Activated naive CD8-positive, alpha-beta T cell treated with anti-CD3 and anti-CD28 coated beads, Interleukin-2, amount 10 ng/mL, durations not matched to agents 7 days and 5 days (primary cell): Measurements from ENCODE around the gene COPB2. TPM values are rescaled to one million over a fixed set of nuclear protein-coding genes. Genes with fewer than 3 reads are reported as not detected.

Experiments
- ATAC-seq: fragments of 150-1000 bp; cut with Tn5 transposase; one replicate; pipeline ENCODE4 v1.10.0; 2021; ENCODE audit warnings: low read depth, moderate library complexity
- POLR2A ChIA-PET: fragments of 350-600 bp; sonication (Branson Sonifier 250); formaldehyde crosslinking; loops from one replicate; lab custom pipeline; 2021; ENCODE audit warnings: antibody characterized with exemption; lab: Charles Lee
- DNase-seq: peaks from one replicate; pipeline ENCODE4 v3.0.0; 2021
- H3K27ac Mint-ChIP-seq: one replicate; pipeline ENCODE4 v1.8.0; 2022; ENCODE audit warnings: mild to moderate bottlenecking, mixed read lengths
- H3K27me3 Mint-ChIP-seq: one replicate; pipeline ENCODE4 v1.8.0; 2022; ENCODE audit warnings: mild to moderate bottlenecking, moderate library complexity, mixed read lengths
- H3K36me3 Mint-ChIP-seq: one replicate; pipeline ENCODE4 v1.8.0; 2021; ENCODE audit warnings: mild to moderate bottlenecking, mixed read lengths
- H3K4me1 Mint-ChIP-seq: one replicate; pipeline ENCODE4 v1.8.0; 2021; ENCODE audit warnings: mixed read lengths
- H3K4me3 Mint-ChIP-seq: one replicate; pipeline ENCODE4 v1.8.0; 2022; ENCODE audit warnings: mild to moderate bottlenecking, moderate library complexity, mixed read lengths
- H3K9me3 Mint-ChIP-seq: one replicate; pipeline ENCODE4 v1.8.0; 2021; ENCODE audit warnings: mixed read lengths
- total RNA-seq, 2 experiments: library from RNA; stranded (reverse); gene quantifications; one replicate each; pipeline ENCODE4 v1.2.3, GENCODE V29; 2021

The COPB2 gene
- total RNA-seq, 2 experiments from 2014 or later = 83.0 to 86.9 TPM

DNA sequence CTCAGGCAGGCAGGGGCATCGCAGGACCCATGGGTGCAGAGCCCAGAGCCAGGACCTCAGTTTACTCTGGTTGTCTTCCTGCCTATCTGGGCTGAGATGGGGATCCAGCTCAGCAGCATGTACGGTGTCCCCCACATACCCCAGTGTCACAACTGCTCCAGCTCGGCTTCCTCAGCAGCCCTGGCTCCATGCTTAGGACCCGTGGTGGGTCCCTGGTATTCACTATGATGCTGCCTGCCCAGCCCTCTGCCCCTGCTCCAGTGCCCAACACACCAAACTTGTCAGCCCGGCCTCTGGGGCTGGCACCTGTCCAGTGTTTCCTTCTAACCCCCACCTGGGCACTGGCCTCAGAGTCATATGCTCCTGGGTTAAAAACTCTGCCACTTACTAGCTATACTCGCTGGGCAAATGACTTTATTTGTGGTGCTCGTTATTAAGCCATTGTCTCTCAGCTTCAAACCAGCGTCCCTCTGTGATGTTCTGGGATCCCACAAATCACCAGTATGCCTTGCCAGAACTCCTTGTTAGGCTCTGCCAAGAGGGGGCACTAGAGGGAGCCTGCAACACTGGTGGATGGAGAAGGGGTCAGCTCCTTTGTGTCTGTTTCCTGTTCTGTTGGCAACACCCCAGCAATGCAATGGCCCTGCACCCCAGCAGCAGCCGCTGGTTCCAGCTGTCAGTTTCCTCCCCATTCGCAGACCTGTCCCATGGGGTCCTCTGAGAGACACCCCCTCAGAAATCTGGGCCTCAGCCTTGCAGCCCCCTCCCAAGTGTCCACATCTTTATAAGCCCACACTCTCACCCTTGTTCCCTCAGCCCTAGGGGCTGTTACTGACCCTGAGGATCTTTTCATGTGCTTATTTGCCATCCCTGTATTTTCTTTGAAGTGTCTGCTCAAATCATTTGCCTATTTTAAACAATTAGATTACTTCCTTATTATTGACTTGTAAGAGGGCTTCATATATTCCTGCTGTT is 69.7 kb downstream of the COPB2 start:
- DNase-seq = no peak
- no peaks in the 10 kb centered on the region for H3K9me3 Mint-ChIP-seq
- H3K4me1 Mint-ChIP-seq = peaks cover 2% of the 10 kb centered on the region
- no peak overlapping the region for H3K4me3 Mint-ChIP-seq
- POLR2A ChIA-PET = no interaction called here
- H3K27me3 Mint-ChIP-seq = peaks cover 10% of the 10 kb centered on the region
- no peak for ATAC-seq
- H3K36me3 Mint-ChIP-seq = no peaks in the 10 kb centered on the region
- H3K27ac Mint-ChIP-seq = no peak overlapping the region

GRCh38 chr3:139318826-139319225 is 70.6 kb downstream of the COPB2 start:
- POLR2A ChIA-PET = no interaction called here
- Mint-ChIP-seq H3K27me3 (peaks cover 14% of the 10 kb centered on the region), H3K4me1 (peaks cover 2% of the 10 kb centered on the region), H3K27ac (no peak overlapping the region), H3K4me3 (no peak overlapping the region), H3K36me3 (no peaks in the 10 kb centered on the region), H3K9me3 (no peaks in the 10 kb centered on the region)
- ATAC-seq (no peak), DNase-seq (no peak)

GRCh38 chr3:139318431-139318816 is 71.0 kb downstream of the COPB2 start:
- no peak for DNase-seq
- H3K36me3 Mint-ChIP-seq = no peaks in the 10 kb centered on the region
- no peak overlapping the region for H3K4me3 Mint-ChIP-seq
- H3K27ac Mint-ChIP-seq = no peak overlapping the region
- H3K9me3 Mint-ChIP-seq = no peaks in the 10 kb centered on the region
- POLR2A ChIA-PET = no interaction called here
- peaks cover 16% of the 10 kb centered on the region for H3K27me3 Mint-ChIP-seq
- no peak for ATAC-seq
- peaks cover 2% of the 10 kb centered on the region for H3K4me1 Mint-ChIP-seq

DNA sequence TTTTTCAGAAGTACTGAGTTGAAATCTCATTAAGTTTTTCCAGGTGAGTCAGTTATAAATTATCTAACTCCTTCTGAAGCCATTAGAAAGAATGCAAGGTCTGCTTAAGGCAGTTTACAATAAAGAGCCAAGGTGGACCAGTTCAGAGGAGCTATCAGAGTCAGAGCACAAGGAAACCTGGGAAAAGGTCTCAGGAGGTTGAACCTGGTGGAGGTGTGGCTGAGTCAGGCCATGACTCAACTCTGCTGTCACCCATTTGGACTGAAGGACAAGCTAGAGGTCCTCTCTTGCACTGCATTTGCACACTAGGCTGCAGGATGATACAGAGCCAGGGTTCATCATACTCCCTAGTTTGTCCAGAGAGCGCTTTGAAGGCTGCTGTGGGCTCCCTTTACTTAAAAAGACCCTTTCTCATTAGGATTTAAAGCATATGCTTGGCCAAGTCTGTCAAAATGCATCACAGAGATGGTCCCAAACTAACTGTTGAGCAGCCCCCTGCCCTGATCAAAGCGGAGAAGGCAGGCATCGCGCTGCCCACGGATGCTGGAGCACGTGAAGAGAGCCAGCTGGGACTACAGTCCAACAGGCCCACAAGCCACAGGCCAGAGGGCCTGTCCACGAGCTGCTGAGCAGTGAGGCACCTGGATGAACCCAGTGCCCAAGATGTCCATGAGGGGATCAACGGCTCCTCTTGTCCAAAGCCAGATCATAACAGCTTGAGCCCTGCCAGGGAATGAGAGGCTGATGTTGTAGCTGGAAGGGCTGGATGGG is 71.6 kb downstream of the COPB2 start:
- ATAC-seq = no peak
- Mint-ChIP-seq H3K36me3 (no peaks in the 10 kb centered on the region), H3K27me3 (peaks cover 16% of the 10 kb centered on the region), H3K4me3 (no peak overlapping the region), H3K9me3 (no peaks in the 10 kb centered on the region), H3K27ac (no peak overlapping the region), H3K4me1 (peaks cover 2% of the 10 kb centered on the region)
- no peak for DNase-seq
- POLR2A ChIA-PET = no interaction called here

DNA sequence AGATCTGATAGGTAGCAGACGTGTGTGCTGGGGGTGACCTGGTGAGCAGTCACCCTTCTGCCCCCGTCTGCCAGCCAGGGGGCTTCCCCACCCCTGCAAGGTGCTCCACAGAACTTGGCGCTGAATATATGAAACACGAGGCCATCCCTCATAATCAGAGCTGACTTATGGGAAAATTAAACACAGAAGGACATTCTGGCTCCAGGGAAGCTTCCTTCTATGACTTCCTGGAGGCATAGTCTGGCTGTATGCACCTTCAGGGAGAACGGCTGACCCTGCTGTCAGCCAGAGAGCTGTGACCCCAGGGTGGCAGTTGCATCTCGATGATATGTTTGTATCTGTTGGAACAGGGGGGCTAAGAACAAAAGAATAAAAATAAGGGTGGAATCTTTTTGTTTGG is 72.2 kb downstream of the COPB2 start:
- H3K4me3 Mint-ChIP-seq = no peak overlapping the region
- H3K9me3 Mint-ChIP-seq = no peaks in the 10 kb centered on the region
- H3K4me1 Mint-ChIP-seq = peaks cover under 1% of the 10 kb centered on the region
- H3K36me3 Mint-ChIP-seq = no peaks in the 10 kb centered on the region
- POLR2A ChIA-PET = no interaction called here
- no peak for ATAC-seq
- peaks cover 13% of the 10 kb centered on the region for H3K27me3 Mint-ChIP-seq
- no peak for DNase-seq
- H3K27ac Mint-ChIP-seq = no peak overlapping the region

DNA sequence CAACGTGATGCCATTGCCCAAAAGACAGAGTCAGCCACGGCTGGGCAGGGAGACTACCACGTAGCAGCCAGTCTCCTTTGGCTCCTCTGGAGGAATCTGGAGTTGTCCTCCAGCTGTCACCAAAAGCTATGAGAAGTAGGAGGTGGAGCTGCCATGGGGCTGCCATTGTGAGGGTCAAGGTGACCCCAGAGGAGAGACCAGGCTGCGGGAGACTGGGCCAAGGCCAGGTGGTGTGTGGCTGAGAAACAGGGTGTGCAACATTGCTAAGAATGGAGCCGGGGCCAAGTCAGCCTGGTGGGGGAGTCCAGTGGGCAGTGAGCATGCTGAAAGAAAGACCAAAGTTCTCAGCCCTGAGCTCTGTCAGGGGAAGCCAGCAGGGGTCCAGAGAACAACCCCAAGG is 75.5 kb downstream of the COPB2 start:
- DNase-seq (no peak), ATAC-seq (no peak)
- H3K27me3 Mint-ChIP-seq = peaks cover 13% of the 10 kb centered on the region
- H3K4me1 Mint-ChIP-seq = no peaks in the 10 kb centered on the region
- no peak overlapping the region for H3K4me3 Mint-ChIP-seq
- POLR2A ChIA-PET = no interaction called here
- no peaks in the 10 kb centered on the region for H3K36me3 Mint-ChIP-seq
- no peak overlapping the region for H3K27ac Mint-ChIP-seq
- H3K9me3 Mint-ChIP-seq = no peaks in the 10 kb centered on the region

- H3K4me1 Mint-ChIP-seq = no peaks in the 10 kb centered on the region
- POLR2A ChIA-PET = no interaction called here
- ATAC-seq = no peak
Observed at GRCh38 chr3:139312959-139313358, 76.5 kb downstream of the COPB2 start.

GRCh38 chr3:139312416-139312815 is 77.0 kb downstream of the COPB2 start:
- H3K4me1 Mint-ChIP-seq = no peaks in the 10 kb centered on the region
- H3K36me3 Mint-ChIP-seq = no peaks in the 10 kb centered on the region
- no peak overlapping the region for H3K27ac Mint-ChIP-seq
- peaks cover 13% of the 10 kb centered on the region for H3K27me3 Mint-ChIP-seq
- H3K4me3 Mint-ChIP-seq = no peak overlapping the region
- POLR2A ChIA-PET = no interaction called here
- no peak for DNase-seq
- no peak for ATAC-seq
- H3K9me3 Mint-ChIP-seq = no peaks in the 10 kb centered on the region

More at GRCh38 chr3:139312959-139313358, 76.5 kb downstream of the COPB2 start:
- Mint-ChIP-seq H3K27me3 (peaks cover 13% of the 10 kb centered on the region), H3K36me3 (no peaks in the 10 kb centered on the region), H3K9me3 (no peaks in the 10 kb centered on the region), H3K27ac (no peak overlapping the region), H3K4me3 (no peak overlapping the region)
- no peak for DNase-seq

DNA sequence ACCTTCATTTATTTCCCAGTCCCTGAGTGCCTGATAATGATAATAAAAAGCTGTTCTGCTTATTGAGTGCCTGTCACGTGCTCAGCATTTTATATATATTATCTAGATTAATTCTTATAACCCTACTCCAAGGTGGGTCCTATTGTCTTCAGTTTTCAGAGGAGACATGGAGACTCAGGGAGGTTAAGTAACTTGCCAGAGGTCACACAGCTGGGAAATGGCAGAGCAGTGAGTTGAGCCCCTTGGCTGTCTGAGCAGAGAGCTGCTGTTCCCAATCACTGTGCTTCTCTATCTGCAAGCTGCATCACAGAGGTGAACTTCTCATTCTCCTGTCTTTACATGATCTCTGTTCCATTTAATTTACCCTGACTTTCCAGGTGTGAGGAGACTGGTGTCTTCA is 77.9 kb downstream of the COPB2 start:
- no peak for DNase-seq
- Mint-ChIP-seq H3K9me3 (no peaks in the 10 kb centered on the region), H3K27ac (no peak overlapping the region), H3K36me3 (no peaks in the 10 kb centered on the region), H3K27me3 (peaks cover 12% of the 10 kb centered on the region), H3K4me1 (no peaks in the 10 kb centered on the region), H3K4me3 (no peak overlapping the region)
- no peak for ATAC-seq
- POLR2A ChIA-PET = no interaction called here

DNA sequence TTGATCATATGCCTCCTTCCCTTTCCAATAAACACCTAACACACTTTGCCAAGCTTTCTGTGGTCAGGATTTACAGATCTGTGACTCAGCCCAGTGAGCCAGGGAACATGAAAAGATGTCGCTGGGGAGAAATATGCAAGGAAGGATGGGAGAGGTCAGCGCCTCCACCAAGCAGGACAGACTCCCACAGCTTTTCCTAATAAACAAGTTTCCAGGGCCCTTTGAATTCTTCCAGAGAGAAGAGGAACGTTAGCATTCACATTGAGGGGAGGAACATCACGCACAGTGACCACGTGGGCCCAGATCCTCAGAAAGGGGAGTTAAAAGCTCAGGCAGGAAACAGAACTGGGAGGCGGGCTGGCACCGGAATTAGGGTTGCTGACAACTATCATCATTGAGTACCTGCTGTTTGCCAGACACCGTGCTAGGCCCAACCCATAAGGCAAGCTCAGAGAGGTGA is 78.9 kb downstream of the COPB2 start:
- no peaks in the 10 kb centered on the region for H3K9me3 Mint-ChIP-seq
- no peak overlapping the region for H3K4me3 Mint-ChIP-seq
- H3K4me1 Mint-ChIP-seq = no peaks in the 10 kb centered on the region
- no peak overlapping the region for H3K27ac Mint-ChIP-seq
- no peaks in the 10 kb centered on the region for H3K36me3 Mint-ChIP-seq
- POLR2A ChIA-PET = no interaction called here
- ATAC-seq = no peak
- DNase-seq = no peak
- peaks cover 8% of the 10 kb centered on the region for H3K27me3 Mint-ChIP-seq

DNA sequence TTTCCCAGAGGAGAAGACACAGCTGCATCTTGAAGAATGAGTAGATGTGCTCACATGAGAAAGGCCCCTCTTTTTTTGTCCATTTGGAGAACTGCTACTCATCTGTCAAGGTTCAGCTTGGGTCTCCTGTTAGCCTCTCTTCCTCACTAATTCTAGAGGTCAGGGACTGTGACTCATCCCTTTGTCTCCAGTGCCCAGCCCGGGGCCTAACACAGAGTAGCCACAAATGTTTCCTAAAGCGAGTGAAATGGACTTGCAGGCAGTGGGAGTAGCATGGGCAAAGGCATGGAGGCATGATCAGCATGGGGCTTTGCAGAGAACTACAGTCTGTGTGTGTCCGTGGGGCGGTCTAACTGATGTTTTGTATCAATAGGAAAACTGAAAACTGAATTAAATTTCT is 79.6 kb downstream of the COPB2 start:
- Mint-ChIP-seq H3K9me3 (no peaks in the 10 kb centered on the region), H3K27ac (no peak overlapping the region), H3K36me3 (no peaks in the 10 kb centered on the region), H3K4me1 (no peaks in the 10 kb centered on the region), H3K4me3 (no peak overlapping the region), H3K27me3 (peaks cover 8% of the 10 kb centered on the region)
- POLR2A ChIA-PET = no interaction called here
- ATAC-seq (no peak), DNase-seq (no peak)

GRCh38 chr3:139309061-139309591 is 80.3 kb downstream of the COPB2 start:
- peaks cover 3% of the 10 kb centered on the region for H3K27me3 Mint-ChIP-seq
- no peaks in the 10 kb centered on the region for H3K4me1 Mint-ChIP-seq
- no peaks in the 10 kb centered on the region for H3K9me3 Mint-ChIP-seq

GRCh38 chr3:139308560-139308959 is 80.9 kb downstream of the COPB2 start:
- Mint-ChIP-seq H3K36me3 (no peaks in the 10 kb centered on the region), H3K4me3 (no peak overlapping the region), H3K9me3 (no peaks in the 10 kb centered on the region), H3K27ac (no peak overlapping the region), H3K27me3 (peaks cover 5% of the 10 kb centered on the region), H3K4me1 (no peaks in the 10 kb centered on the region)
- POLR2A ChIA-PET = no interaction called here
- ATAC-seq (no peak), DNase-seq (no peak)

More at GRCh38 chr3:139309061-139309591, 80.3 kb downstream of the COPB2 start:
- Mint-ChIP-seq H3K36me3 (no peaks in the 10 kb centered on the region), H3K27ac (no peak overlapping the region), H3K4me3 (no peak overlapping the region)
- ATAC-seq = no peak
- DNase-seq = no peak
- POLR2A ChIA-PET = no interaction called here
